ENCODE results near the gene UCKL1.

DNA sequence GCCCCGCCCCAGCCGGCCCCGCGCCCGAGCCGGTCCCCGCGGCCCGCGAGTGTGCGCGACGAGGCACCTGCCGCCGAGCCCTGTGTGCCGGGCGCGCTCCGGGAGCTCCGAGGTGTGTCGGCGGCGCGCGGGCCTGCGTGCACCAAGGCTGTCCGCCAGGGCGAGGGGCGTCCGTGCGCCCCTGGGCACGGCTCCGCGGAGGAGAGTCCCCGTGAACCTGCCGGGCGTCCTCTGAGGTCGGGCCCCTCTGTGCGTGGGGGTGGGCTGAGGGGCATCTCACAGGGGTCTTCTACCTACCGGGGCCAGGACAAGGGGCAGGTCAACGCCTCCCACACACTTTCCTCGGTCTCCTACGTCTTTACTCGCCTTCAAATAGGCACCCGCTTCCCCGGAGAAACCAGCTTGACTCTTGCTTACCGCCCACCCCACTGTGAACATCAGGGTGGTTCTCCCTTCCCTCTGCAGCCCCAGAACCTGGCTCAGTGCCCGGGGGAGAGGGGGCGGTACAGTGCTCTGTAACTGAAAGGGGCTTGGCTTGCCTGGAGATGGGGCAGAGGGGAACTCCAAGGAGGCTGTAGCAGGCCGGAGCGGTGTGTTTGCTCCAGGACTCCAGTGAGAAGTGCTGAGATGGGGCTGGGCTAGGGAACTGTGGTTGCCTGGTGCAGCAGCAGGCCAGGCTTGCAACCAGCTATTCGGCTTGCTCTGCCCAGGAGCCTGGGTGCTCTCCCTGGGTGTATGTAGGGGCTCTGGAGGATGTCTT, 23.5 kb upstream of the UCKL1 start, which contains the start of gene SAMD10:
- TF ChIP-seq FOXM1 (IDR thresholded peaks at IDR 0.05; ENCODE audit: borderline replicate concordance) (no peak), HDGF (IDR thresholded peaks at IDR 0.05; ENCODE audit: borderline replicate concordance) (no peak), ZNF384 (IDR thresholded peaks at IDR 0.05) (no peak), SP1 (IDR thresholded peaks at IDR 0.05) (no peak), SUZ12 (IDR thresholded peaks at IDR 0.05) (no peak), BHLHE40 (IDR thresholded peaks at IDR 0.05; ENCODE audit: borderline replicate concordance) (no peak), CTBP1 (IDR thresholded peaks at IDR 0.05; ENCODE audit: borderline replicate concordance) (no peak), FOXA1 (IDR thresholded peaks at IDR 0.05) (no peak), FOXK2 (IDR thresholded peaks at IDR 0.05) (no peak), LEF1 (IDR thresholded peaks at IDR 0.05; ENCODE audit: borderline replicate concordance) (no peak), TARDBP (IDR thresholded peaks at IDR 0.05) (no peak)
